Activated CD4-positive, alpha-beta T cell treated with anti-CD3 and anti-CD28 coated beads, Interleukin-2, amount 50 U/mL, for 1 hour (primary cell): ENCODE measurements around the gene NDUFS6.
"Not testable (repeated sequence)": the region's sequence is repeated elsewhere in the genome, so short reads cannot be mapped to it uniquely, and the experiment has no call there.

Source experiments
- DNase-seq: peaks from one replicate; pipeline ENCODE4 v3.0.0-alpha.2; 2020

Gene NDUFS6

GRCh38 chr5:1784197-1785050, 16.8 kb upstream of the NDUFS6 start:
- DNase-seq = no peak

GRCh38 chr5:1785062-1785461, 16.1 kb upstream of the NDUFS6 start:
- no peak for DNase-seq

- no peak for DNase-seq
Measured at GRCh38 chr5:1785984-1786383, 15.2 kb upstream of the NDUFS6 start.

- no peak for DNase-seq
Measured at GRCh38 chr5:1786621-1787471, 14.4 kb upstream of the NDUFS6 start.

DNA sequence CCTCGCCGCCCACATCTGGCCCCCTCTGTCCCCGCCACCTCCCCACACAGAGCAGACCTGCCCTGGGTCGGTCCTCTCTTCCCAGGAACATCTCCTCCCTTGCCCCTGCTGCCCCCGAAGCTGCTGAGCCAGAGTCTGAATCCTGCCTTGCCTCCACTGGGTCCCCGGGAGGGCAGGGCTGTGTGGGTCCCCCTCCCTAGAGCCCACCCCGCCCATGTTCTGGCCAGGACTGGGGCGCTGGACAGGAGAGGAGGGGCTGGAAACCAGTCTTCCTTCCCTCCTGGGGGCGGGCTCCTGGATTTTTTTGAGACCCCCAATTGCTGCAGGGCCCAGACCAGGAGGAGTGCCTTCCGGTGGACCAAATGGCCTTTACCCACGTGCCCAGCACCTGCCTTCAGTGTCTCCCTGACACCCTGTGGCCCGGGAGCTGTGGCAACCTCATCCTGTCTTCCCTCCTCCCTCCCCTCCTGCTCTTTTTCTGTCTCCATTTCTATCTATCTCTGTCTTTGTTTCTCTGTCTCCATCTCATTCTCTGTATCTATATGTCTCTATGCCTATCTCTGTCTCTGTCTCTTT, 13.6 kb upstream of the NDUFS6 start:
- DNase-seq = no peak

- DNase-seq = no peak
Measured at GRCh38 chr5:1788200-1788599, 13.0 kb upstream of the NDUFS6 start.

GRCh38 chr5:1788828-1789227, 12.4 kb upstream of the NDUFS6 start:
- DNase-seq = no peak

DNA sequence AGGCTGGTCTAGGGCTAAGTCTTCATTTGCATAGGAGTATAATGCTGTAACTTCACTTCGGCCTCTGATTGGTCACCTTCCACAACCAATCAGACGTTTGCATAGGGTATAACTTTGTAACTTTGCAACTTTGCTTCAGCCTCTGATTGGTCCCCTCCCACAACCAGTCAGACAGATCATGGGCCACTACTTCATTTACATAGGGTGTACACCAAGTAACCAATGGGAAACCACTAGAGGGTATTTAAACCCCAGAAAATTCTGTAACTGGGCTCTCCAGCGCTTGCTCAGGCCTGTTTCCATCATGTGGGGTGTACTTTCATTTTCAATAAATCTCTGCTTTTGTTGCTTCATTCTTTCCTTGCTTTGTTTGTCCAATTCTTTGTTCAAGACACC, 11.8 kb upstream of the NDUFS6 start:
- not testable (repeated sequence) for DNase-seq

DNA sequence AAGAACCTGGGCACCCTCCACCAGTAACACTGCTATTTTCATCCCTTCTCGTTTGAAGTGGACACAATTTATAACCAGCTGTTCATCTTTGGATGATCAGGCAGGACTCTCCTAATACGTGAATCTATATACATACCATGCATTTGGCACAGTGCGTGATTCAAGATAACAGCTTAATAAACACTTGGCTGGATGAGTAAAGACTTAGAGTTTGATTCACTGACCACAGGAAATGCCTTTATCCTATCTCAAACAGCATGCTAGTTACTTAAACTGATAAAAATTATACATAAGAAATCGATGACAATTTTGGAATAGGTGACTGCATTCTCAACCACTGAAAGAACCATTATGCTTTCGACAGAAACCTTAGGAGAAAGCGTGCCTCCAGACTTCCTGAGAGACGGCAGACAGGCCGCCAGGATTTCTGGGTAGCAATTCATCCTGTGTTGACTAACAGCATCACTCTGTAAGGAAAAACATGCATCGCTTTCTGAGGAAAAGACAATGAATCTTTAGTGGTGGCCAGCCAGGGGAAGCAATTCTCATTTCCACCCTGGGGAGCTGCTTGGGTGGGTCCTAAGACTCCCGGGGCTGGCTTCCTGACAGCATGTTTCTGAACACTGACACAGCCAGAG, 11.3 kb upstream of the NDUFS6 start:
- no peak for DNase-seq

DNA sequence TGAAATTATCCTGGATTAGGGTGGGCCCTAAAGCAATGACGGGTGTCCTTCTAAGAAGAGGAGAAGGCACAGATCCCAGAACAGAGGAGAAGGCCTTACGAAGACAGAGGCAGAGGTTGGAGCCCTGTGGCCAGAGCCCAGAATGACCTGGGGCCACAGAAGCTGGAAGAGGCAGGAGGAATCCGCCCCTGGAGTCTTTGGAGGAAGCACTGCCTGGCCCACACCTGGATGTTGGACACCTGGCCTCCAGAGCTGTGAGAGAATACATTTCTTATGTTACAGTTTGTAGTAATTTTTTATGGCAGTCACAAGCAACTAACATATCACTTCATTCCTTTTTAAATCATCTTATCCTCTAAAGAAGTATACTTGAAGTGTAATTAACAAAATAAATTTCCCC, 10.0 kb upstream of the NDUFS6 start:
- DNase-seq = no peak

- peak; percentile 68 for DNase-seq
Measured at GRCh38 chr5:1792842-1793266, 8.4 kb upstream of the NDUFS6 start.

DNA sequence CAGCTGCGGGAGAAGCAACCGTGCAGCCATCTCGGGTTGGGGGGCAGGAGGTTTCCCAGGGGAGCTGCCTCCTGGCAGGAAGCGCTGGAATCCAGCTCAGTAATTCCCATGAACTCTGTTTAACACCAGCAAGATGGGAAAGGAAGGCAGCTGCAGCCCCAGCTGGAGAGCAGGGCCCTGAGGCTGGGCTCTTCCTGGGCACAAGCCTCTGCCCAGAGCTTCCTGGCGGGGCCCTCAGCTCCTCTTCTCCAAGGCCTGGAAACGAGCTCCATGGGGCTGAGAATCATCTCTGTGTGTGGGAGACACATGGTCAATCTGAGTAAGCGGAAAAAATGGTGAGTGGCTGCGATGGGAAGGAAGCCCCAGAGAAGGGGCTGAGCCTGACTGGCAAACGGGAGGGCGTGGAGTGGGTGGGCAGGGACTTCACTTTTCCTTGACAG, 7.9 kb upstream of the NDUFS6 start:
- DNase-seq = no peak

GRCh38 chr5:1793966-1794900, 7.0 kb upstream of the NDUFS6 start:
- no peak for DNase-seq

- DNase-seq = no peak
Measured at GRCh38 chr5:1794901-1795290, 6.3 kb upstream of the NDUFS6 start.

DNA sequence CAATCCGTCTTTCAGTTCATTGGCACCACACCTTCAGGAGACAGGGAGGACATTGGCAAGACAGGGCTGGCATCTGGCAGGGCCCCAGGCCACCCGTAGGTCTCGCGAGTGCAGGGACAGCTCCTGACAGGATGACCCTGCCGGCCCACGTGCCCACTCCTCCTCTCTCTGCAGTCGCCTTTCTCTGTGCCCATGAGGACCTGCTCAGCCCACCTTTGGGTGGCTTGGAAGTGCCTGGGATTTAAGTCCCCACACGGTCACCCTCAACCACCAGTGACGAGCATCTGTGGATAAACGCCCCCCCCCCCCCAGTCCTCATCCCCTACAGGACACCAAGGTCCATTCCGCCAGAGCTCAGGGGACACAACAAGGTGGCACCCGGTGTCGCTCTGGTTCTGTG, 5.7 kb upstream of the NDUFS6 start:
- no peak for DNase-seq

- no peak for DNase-seq
Measured at GRCh38 chr5:1795931-1796330, 5.3 kb upstream of the NDUFS6 start.

GRCh38 chr5:1796371-1797102, 4.7 kb upstream of the NDUFS6 start:
- no peak for DNase-seq

- no peak for DNase-seq
Measured at GRCh38 chr5:1797103-1797800, 4.0 kb upstream of the NDUFS6 start.

DNA sequence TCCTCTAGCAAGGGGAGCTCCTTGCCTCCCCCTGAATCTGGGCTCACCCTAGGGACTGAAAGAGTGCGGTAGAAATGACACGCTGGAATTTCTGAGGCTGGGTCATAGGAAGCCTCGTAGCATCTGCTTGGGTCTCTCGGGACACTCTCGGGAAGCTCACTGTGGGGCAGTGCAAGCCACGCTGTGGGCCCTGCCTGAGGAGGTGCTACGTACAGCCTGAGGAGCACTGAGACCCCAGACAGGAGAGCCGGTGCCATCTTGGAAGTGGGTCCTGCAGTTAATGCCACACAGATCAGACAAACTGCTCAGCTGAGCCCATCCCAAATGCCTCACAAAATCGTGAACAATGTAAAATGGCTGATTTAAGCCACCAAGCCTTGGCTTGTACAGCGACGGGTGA, 3.4 kb upstream of the NDUFS6 start:
- DNase-seq = no peak

DNA sequence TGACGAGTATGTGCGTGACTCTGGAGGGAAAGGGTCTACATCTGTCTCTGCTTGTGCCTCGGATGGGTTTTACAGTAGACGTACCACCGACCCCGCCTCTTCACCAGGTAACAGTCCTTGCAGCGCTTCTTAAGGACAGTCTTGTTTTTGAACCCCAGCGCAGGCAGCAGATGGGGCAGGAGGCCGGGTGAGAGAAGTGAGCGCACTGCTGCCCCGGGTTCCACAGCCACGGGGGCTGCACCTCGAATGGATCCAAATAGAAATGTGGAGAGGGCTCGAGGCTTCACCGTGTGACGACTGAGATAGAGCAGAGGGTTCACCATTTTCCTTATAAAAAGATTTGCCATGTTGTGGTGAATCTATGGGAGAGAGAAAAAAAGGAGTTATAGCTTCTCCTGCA, 2.6 kb upstream of the NDUFS6 start:
- DNase-seq = not testable (repeated sequence)
